PC-3 (cell line): ENCODE data around the gene TBCCD1.
A peak's percentile ranks its signal among the peaks of the same experiment; 100 is the strongest.

Experiments used
- EZH2 ChIP-seq: fragments of 300-600 bp; sonication (generic); IDR thresholded peaks from one replicate; pipeline ENCODE4 v1.6.1; 2017; ENCODE audit warnings: antibody characterized with exemption, mild to moderate bottlenecking, low read length; ENCODE audit not compliant: unreplicated experiment
- EZH2phosphoT487 ChIP-seq: fragments of 300-600 bp; sonication (generic); IDR thresholded peaks from 2 replicates; pipeline ENCODE4 v1.6.1; 2018; ENCODE audit warnings: mild to moderate bottlenecking, antibody characterized with exemption, low read length, borderline replicate concordance
- TF ChIP-seq, protein P1 (sequence below): fragments of 300-600 bp; sonication (generic); conservative IDR thresholded peaks from 2 replicates; pipeline ENCODE4 v1.5.1; 2017; ENCODE audit warnings: antibody characterized with exemption, low read depth, mild to moderate bottlenecking, low read length

DNA sequence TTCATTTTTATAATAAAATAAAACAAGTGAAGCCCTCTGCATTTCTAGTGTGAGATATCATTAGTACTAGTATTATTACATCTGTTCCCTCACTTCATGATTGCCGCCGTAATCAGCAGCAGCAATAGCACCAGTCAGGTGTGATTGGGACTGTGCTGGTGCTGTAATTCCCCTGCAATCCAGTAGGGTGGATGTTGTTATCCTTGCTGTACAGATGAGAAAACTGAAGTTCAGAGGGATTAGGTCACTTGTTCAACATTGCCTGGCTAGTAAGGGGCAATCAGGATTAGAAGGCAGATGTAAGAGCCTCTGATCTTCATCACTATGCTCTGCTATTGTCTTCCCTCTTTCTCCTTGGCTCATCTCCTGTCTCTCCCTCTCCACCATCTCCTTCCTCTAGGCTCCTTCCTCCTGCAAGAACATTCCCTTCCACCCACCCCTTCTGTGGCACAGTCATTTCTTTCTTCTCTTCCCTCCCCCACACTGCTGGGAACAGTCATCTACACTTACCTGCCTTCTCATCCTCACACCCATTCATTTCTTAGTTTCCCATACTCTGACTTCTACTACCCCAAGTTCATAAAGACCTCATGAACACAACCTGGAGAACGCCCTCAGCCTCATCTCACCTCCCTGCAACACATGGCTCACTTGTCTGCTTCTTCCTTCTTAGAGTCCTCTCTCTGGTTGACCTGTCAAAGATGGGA is 52.7 kb downstream of the TBCCD1 start:
- TF ChIP-seq, protein P1, sequence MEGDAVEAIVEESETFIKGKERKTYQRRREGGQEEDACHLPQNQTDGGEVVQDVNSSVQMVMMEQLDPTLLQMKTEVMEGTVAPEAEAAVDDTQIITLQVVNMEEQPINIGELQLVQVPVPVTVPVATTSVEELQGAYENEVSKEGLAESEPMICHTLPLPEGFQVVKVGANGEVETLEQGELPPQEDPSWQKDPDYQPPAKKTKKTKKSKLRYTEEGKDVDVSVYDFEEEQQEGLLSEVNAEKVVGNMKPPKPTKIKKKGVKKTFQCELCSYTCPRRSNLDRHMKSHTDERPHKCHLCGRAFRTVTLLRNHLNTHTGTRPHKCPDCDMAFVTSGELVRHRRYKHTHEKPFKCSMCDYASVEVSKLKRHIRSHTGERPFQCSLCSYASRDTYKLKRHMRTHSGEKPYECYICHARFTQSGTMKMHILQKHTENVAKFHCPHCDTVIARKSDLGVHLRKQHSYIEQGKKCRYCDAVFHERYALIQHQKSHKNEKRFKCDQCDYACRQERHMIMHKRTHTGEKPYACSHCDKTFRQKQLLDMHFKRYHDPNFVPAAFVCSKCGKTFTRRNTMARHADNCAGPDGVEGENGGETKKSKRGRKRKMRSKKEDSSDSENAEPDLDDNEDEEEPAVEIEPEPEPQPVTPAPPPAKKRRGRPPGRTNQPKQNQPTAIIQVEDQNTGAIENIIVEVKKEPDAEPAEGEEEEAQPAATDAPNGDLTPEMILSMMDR: peak; percentile 51
- TF ChIP-seq EZH2 (no peak), EZH2phosphoT487 (no peak)
